NCI-H1436 treated with DMSO at 0.1 percent for 48 hours (cell line): Measurements from ENCODE around the gene VPREB1.
"Not testable (repeated sequence)": the region's sequence is repeated elsewhere in the genome, so short reads cannot be mapped to it uniquely, and the experiment has no call there.

Experiments used
- DNase-seq: peaks from one replicate; lab custom pipeline; 2025; lab: John Stamatoyannopoulos, UW

The VPREB1 gene

DNA sequence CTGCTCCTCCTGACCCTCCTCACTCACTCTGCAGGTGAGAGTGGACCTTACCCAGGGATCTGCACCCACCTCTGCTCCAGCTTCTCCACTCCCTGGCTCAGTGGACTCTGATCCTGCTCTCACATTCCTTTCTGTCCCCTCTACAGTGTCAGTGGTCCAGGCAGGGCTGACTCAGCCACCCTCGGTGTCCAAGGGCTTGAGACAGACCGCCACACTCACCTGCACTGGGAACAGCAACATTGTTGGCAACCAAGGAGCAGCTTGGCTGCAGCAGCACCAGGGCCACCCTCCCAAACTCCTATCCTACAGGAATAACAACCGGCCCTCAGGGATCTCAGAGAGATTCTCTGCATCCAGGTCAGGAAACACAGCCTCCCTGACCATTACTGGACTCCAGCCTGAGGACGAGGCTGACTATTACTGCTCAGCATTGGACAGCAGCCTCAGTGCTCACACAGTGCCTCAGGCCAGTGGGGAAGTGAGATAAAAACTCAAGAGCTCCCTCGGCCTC, 29.7 kb upstream of the VPREB1 start:
- DNase-seq: no peak

DNA sequence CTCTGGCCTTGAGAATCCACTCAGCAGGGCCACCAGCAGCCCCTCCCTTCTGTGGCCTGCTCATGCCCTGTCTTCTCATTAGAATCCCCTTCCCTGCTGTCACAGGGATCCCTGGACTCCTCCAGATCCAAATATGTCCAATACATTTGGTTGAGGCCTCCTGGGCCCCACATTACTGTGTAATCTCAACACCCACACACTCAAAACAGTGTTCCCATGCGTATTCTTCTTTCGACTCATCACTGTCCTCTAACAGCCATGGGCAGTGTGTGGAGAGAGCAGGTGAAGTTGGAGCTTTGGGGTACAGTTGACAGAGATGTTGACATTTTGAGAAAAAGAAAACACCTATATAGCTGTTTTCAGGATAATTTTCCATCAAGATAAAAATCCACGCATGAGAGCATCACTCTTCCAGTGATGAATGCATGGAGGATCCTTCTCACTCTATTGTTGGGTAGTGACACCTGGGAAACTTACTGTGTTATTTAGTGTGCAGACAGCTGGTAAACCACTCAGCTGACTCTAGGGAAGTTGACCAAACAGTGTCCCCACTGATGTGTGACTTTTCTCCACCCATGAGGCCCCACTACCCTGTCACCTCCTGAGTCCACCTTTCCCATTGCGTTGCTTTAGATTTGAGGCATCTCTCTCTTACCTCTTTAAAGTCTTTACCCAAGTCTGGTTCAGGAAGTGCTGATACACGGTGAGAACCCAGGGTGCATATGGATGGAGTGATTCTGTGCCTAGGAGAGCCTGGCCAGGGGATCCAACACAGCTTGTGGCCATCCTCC, 28.7 kb upstream of the VPREB1 start:
- DNase-seq: no peak

DNA sequence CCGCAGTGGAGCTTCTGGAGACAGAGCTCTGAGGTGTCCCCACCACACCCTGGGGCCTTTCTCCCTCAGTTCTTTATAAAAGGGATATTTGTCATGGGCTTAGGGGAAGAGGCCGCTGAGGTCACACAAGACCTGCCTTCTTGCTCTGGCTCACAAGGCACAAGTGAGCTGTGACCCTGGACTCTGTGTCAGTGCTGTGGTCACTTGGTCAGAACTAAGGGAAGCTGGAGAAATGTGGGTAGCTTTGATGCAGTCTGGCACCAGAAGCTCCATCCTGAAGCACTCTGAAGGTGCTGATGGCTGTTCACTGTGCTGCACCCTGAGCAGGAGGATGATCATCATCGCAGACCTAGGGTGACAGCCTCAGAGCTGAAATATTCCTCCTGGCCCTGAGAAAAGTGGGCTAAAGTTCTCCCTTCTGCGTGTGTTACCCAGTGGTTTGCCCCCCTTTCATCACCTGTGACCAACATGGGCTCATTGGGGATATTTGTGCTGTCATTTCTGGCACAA, 28.1 kb upstream of the VPREB1 start:
- DNase-seq: no peak

DNA sequence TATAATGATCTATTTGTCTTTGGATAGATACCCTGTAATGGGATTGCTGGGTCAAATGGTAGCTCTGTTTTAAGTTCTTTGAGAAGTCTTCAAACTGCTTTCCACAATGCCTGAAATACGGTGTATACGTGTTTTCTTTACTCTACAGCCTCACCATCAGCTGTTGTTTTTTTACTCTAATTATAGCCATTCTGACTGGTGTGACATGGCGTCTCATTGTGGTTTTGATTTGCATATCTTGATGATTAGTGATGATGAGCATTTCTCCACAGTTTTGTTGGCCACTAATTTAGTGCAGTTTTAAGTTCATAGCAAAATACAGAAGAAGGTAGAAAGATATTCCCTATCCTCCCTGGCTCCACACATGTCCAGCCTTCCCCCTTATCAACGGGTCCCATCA, 26.3 kb upstream of the VPREB1 start:
- DNase-seq: no peak

DNA sequence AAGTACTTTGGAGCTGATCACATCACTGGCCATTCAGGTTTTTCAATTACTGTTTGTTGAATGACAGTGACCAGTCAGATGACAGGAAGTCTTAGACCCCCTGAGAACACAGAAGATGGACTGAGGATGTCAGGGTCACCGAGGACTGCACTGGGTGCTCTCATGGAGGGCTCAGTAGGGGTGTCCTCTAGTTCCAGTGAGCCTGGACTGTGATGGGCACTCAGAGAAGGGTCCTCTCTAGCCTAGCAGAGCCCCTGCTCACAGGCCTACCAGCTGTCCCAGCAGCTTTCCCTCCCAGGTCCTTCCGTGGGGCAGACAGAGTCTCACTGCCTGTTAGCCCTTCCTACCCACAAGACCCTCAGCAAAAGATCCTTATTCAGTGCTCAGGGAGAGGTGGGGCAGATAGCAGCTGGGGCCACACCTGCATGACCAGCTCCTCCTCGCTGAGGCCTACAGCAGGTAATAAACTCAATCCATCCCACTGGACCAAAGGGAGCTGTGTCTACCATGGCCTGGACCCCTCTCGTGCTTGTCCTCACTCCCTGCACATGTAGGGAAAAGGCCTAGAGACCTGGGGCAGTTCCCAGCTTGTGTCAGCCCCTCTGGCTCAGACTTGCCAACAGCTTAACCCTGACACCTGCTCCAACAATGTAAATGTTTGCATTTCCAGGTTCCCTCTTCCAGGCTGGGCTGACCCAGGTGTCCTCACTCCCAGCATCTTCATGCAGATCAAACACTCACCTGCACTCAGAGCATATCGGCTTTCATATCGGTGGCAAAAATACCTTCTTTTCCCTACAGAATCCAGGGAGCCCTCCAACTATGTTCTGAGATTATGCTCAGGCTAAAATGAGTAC, 25.2 kb upstream of the VPREB1 start:
- no peak for DNase-seq

DNA sequence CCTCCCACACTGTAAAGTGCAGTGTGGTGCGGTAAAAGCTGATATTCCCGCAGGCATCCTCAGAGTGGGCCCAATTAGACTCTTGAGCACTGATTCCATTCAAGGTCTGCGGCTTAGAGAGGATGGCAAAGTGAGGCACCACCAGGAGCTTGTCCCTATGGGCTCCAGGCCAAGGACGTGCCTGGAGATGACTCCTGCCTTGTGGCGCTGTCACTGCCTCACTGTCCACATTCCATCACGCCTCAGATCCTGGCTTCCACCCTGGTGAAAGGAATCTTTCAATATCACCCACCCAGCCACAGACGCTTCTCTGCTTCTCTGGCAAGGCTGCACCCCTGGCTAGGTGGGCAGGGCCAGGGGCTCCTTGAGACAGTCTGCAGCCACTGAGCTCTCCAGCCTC, 23.5 kb upstream of the VPREB1 start:
- not testable (repeated sequence) for DNase-seq

DNA sequence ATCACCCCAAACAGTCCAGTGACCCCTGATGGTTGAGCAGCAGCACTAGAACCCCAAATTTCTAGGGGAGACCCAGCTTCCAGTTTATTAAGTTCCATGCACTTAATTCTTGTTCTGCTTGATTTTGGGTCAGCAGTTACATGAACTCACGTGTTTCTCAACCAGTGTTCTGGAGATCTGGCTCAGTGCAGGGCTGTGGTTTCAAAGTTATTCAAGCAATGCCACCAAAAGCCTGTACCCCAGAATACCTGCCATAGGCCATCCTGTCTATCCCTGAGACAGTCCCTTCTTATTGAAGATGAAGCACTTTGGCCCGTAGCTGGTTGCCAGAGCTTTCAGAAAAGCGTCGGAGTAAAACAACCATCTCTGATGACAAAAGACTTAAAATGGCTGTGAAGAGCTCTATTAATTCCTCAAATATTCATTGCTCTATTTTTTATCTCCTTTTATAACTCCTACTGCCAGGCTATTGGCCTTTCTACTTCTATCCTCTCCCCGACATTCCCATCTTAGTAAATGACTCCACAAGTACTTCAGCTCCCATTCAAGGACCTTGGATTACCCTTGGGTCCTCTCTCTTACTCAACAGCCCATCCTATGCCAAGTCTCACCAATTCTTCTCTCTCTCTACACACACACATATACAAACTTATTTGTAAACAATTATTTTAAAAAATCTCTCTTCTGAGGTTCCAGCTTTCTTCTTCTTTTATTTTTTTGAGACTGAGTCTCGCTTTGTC, 18.0 kb upstream of the VPREB1 start:
- no peak for DNase-seq

DNA sequence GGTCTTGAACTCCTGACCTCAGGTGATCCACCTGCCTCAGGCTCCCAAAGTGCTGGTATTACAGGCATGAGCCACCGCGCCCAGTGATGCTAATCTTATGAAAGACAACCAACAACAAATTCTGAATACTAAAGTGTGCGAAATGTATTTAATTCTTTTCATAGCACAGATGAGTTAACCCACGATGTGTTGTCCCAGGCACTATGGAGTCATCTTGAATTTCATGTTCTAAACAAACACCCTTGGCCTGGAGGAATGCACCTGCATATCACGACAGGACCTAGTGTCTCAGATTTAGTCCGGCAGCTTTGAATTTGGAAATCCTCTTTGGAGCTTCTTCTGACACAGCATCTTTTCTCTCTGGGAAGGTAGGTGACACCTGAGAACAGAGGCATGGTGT, 16.2 kb upstream of the VPREB1 start:
- no peak for DNase-seq

DNA sequence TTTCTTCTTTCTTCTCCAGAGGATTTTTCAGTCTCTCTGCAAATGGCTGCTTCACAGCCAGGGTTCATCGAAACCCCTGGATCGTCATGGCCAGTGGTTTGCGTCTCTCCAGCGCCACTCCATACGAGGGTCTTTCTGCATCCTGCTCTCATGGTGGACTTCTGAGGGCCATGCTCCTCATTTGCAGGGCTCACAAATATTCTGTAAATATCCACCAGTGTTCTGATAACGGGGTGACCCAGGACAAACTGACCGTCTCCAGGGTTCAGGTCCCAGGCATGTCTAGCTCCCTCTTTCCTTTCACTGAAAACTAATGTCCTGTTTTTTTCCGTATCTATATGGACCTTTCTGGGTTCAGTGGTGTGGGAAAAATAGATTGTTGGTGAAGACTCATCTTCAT, 15.7 kb upstream of the VPREB1 start:
- no peak for DNase-seq

DNA sequence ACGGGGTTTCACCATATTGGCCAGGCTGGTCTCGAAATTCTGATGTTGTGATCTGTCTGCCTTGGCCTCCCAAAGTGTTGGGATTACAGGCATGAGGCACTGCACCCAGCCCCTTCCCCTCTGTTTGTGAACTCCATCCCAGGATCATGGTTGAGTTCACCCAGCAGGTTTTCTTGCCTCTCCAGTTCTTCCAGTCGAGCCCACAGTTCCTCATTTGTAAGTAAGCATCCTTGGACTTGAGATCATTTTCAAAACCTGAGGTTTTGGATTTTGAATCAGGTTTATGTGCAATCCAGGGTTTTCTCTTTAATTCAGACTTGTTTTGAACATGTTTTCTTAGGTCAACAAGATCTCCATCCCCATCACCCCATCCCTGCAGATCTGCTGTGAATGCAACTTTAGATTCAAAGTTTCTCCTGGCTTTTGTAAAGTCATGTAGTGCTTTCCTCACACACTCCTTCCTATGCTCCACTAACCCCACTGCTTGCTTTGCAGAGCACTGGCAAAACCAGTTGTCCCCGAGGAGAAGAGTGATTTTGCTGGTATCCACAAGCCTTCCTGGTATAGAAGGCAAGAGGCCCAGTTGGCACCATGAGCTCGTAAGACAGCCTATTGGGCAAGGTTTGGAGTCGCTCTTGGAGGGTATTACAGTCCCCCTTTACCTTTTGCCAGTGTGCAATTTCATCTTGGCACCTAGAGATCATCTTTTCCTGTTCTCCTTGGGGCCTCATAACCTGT, 14.7 kb upstream of the VPREB1 start:
- no peak for DNase-seq

DNA sequence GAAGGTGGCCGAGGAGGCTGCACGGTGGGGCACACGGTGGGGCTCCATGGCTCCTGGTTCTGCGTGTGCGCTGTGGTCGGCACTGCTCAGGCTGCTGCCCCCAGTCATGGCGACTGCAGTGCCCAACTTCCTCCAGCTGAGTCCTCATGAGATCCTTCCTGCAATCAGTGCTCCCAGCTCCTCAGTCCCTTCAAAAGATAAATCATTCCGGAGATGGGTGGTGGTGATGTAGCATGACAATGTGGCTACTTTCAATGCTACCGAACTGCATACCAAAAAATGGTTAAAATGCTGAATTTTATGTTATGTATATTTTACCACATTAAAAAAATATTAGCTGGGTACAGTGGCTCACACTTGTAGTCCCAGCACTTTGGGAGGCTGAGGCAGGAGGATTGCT, 14.1 kb upstream of the VPREB1 start:
- DNase-seq: no peak

DNA sequence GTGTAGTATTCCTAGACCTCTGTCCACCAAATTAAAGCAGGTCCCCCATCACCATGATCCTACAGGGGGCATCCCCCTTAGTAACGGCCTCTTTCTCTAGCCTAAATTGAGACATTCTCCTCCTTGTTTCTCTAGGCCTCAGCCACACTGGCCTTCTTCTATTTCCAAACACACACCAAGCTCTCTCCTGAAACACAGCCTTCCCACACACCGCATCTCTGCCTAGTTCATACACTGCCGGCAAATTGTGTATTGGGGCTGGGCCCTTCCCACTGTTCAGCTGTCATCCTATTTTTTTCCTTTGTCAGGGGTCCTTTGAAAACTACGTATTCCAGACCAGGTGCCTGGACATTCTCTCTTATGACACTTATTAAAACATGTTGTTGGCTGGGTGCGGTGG, 11.5 kb upstream of the VPREB1 start:
- no peak for DNase-seq

DNA sequence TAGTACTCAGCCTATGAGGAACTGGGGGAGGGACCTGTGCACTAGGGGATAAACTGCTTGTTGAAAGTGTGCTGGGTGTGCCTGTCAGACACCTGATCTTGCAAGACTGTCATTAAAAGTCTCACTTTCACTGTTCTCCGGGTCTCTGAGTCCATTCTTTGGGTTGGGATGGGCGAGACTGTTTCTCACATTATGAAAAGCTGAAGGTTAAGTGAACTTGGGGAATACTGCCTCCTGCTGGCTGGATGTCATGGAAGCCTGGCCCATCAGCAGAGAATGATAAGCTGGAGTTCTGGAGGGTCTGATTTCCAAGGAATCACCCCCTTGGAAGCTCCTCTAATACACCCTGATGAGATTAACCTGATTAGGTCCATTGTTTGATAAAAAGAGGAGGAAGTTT, 9.0 kb upstream of the VPREB1 start:
- no peak for DNase-seq

DNA sequence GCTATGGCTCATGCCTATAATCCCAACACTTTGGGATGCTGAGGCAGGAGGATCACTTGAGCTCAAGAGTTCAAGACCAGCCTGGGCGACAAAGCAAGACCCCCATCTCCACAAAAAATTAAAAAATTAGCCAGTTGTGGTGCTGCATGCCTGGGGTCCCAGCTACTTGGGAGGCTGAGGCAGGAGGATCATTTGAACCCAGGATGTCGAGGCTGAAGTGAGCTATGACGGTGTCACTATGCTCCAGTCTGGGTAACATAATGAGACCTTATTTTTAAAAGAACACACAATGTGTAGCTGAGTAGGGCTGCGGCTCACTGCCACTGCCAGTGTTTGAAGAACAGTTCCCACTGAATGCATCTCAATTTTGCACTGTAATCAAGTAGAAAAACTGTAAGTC, 7.1 kb upstream of the VPREB1 start:
- no peak for DNase-seq

DNA sequence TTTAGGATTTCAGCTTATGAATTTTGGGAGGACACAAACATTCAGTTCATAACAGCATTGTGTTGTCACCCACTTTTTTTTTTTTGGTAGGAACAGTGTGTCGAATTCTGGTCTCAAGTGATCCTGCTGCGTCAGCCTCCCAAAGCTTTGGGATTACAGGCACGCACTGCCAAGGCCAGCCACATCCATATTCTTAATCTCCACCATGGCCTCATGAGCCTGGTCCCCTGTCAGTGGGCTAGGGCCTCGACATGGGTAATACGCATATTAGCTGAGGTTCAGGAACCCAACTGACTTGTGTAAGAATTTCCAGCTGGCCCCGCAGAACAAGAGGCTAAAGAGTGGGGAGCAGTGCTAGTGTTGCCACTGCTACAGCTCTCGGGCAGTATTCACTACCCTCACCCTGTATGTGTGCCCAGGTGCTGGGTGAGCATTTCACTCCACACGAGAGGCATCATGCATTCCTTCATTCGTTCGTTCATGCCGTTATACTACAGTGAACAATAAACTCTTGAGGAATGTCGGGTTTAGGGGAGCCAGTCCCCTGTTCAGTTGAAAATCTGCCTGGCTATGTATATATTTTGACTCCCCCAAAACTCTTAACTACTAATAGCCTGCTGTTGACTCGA, 5.2 kb upstream of the VPREB1 start:
- no peak for DNase-seq

DNA sequence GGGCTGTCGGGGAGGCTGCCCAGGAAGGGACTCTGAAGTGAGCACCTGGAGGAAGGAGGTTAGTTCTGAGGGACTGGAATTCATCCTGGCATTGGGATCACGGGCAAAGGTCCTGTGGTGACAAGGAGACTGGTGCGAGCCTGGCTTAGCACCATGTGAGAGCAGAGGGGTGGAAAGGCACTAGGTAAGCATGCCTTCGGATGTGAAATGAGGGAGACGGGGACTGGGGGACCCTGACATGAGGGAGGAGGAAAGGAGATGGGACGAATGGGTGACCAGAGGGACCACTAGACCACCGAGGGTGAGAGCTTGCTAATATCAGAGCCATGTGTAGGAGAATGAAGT, 3.1 kb upstream of the VPREB1 start:
- DNase-seq: no peak

DNA sequence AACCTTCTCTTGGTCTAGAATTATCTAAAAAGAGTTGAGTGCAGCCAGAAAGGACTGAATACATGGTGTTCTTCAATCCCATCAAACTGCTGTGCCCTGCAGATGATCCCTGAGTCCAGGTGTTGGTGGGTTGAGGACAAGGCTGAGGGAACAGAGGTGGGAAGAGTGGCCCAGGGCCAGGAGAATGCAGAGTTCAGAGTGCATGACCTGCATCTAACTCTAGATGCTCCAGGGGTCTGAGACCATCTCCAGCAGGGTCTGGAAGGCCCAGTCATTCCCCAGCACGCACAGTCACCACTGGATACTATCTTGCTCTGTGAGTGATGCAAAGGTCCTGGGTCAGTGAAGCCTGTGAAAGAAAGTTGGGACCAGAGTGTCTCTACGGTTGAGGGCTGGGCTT, 2.1 kb upstream of the VPREB1 start:
- DNase-seq: no peak

DNA sequence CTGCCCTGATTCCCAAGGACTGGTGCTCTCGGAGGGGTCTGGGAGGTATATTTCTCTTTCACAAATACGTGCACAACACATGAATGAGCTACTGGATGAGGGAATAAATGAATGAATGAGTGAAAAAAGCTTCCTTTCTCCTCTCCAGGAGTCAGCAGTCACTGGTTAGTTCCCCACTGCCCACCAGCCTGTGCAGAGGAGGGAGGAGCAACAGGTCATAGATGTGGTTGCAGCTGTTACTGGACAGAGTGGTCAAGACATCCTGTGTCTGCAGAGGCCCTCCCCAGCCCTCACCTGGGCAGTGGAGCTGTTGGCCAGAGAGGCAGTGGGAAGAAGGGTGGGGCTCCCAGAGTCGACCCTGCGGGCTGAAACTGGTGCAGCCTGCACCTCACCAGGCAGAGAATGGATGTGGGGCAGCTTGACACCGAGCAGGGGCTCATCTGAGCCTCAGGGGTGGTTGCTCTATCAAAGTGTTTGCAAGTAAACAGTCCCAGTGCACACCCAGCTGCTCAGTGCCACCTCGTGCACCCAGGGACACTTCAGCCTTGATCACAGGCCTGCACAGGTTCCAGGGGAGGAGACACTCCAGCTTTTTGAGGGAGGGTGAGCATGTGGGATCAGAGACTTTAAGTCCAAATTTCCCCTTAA, 1.4 kb upstream of the VPREB1 start:
- no peak for DNase-seq

DNA sequence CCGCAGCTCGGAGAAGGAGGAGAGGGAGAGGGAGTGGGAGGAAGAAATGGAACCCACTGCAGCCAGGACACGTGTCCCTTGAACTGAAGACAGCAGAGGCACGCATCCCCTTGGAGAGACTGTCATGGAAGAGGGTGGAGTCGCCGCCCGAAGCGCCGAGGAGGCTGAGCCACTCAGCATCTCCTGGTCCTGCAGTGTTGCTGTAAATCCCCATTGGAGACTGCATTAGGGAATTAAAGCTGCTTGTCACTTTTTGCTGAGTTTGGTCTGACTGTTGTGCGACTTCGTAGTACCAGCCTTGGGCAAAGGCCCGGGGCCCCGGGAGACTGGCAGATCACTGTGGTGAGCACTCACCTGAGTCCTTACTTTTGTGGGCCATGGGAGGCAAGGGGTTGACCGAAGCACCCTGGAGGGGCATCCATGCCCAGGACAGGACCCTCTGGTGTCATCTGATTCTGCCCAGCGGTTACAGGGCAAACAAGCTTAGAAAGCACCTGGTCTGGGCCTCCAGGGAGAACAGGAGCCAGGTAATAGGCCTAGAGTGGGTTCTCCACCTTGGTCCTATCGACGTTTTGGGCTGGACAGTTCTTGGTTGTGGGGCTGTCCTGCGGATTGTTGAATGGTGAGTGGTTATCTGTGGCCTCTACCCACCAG, 797 bp downstream of the VPREB1 start:
- no peak for DNase-seq

DNA sequence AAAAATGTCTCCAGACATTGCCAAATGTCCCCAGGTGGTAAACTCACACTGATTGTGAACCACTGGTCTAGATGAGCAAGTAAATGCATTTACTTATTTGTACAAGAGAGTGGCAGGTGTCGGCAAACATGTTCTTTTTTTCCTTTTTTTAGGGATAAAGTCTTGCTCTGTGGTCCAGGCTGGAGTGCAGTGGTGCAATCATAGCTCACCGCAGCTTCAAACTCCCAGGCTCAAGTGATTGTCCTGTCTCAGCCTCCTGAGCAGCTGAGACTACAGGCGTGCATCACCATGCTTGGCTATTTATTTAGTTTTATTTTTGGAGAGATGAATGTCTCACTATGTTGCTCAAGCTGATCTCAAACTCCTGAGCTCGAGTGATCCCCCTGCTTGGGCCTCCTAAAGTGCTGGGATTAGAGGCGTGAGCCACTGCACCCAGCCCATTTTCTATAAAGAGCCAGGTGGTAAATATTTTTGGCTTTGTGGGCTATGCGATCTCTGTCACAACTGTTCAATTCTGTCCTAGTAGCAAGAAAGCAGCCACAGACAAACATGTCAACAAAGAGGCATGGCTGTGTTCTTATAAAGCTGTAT, 1.4 kb downstream of the VPREB1 start:
- no peak for DNase-seq
